T-helper 2 cell treated with Interferon-gamma antibody and Interleukin-4, amounts not matched to agents 100 ng/mL and 5 ng/mL, for 36 hours (primary cell): ENCODE measurements around the gene PAX5. TPM values are rescaled to one million over a fixed set of nuclear protein-coding genes. Genes with fewer than 3 reads are reported as not detected.
"Not testable (repeated sequence)": the region's sequence is repeated elsewhere in the genome, so short reads cannot be mapped to it uniquely, and the experiment has no call there.

Source experiments
- intact Hi-C: fragments of 100-400 bp; cut with micrococcal nuclease; formaldehyde crosslinking; loops from one replicate; pipeline ENCODE4 v1.15.1; 2023
- total RNA-seq: library from RNA; stranded (reverse); gene quantifications from 2 replicates; pipeline ENCODE4 v1.2.3, GENCODE V29; 2022

PAX5 gene
- total RNA-seq = 0.11 and 0.20 TPM in 2 replicates

GRCh38 chr9:37033682-37034304, at the start of gene PAX5:
Gene PAX5, minus strand, starts transcription at chr9:37034268. Its CDS starts 237 bp downstream, at chr9:37034031.
- intact Hi-C loops = loop anchor here (10.0 kb wide), 1 partner anchor 49 kb away; no protein-coding TSS in a partner anchor

- intact Hi-C loops = no loop called here
Observed at GRCh38 chr9:37083654-37084053, 49.6 kb upstream of the PAX5 start.

- intact Hi-C loops = no loop called here
Observed at GRCh38 chr9:37082214-37082765, 48.2 kb upstream of the PAX5 start.

GRCh38 chr9:37081507-37081906, 47.4 kb upstream of the PAX5 start:
- intact Hi-C loops = not testable (repeated sequence)

GRCh38 chr9:37080165-37080628, 46.1 kb upstream of the PAX5 start:
- intact Hi-C loops = not testable (repeated sequence)

- intact Hi-C loops = loop anchor here (1.0 to 5.0 kb wide), 6 partner anchors 41 to 679 kb away; partner anchors contain the start of genes POLR1E, RNF38, ZBTB5 and ZCCHC7
Observed at GRCh38 chr9:37079370-37080164, 45.5 kb upstream of the PAX5 start.

GRCh38 chr9:37074790-37075189, 40.7 kb upstream of the PAX5 start:
- intact Hi-C loops = loop anchor here (5.0 kb wide), 1 partner anchor 413 kb away; the partner anchor contains the start of gene POLR1E

GRCh38 chr9:37066139-37066725, 32.2 kb upstream of the PAX5 start:
- intact Hi-C loops = no loop called here

GRCh38 chr9:37062336-37062735, 28.3 kb upstream of the PAX5 start:
- intact Hi-C loops = no loop called here

- intact Hi-C loops = no loop called here
Observed at GRCh38 chr9:37061768-37062167, 27.7 kb upstream of the PAX5 start.

GRCh38 chr9:37060833-37061232, 26.8 kb upstream of the PAX5 start:
- intact Hi-C loops = no loop called here

- intact Hi-C loops = no loop called here
Observed at GRCh38 chr9:37056046-37056920, 22.2 kb upstream of the PAX5 start.

- intact Hi-C loops = not testable (repeated sequence)
Observed at GRCh38 chr9:37054363-37054720, 20.3 kb upstream of the PAX5 start.

- intact Hi-C loops = no loop called here
Observed at GRCh38 chr9:37053684-37054362, 19.8 kb upstream of the PAX5 start.

GRCh38 chr9:37046683-37047082, 12.6 kb upstream of the PAX5 start:
- intact Hi-C loops = no loop called here

- intact Hi-C loops = no loop called here
Observed at GRCh38 chr9:37042421-37042820, 8.4 kb upstream of the PAX5 start.

GRCh38 chr9:37040508-37041127, 6.5 kb upstream of the PAX5 start:
- intact Hi-C loops = no loop called here

GRCh38 chr9:37038943-37039464, 4.9 kb upstream of the PAX5 start:
- intact Hi-C loops = loop anchor here (10.0 kb wide), 1 partner anchor 54 kb away; no protein-coding TSS in a partner anchor

- intact Hi-C loops = loop anchor here (10.0 kb wide), 1 partner anchor 54 kb away; no protein-coding TSS in a partner anchor
Observed at GRCh38 chr9:37038302-37038942, 4.4 kb upstream of the PAX5 start.
